ENCODE data around the gene C3. TPM values are rescaled to one million over a fixed set of nuclear protein-coding genes. Genes with fewer than 3 reads are reported as not detected.

C3 gene
- total and polyA plus RNA-seq, 2 of the 13 experiments (the other 11 are each of a cell fraction or from before 2014, with no cell fraction given): 1,455 to 6,272 TPM

- TF ChIP-seq, protein P1, sequence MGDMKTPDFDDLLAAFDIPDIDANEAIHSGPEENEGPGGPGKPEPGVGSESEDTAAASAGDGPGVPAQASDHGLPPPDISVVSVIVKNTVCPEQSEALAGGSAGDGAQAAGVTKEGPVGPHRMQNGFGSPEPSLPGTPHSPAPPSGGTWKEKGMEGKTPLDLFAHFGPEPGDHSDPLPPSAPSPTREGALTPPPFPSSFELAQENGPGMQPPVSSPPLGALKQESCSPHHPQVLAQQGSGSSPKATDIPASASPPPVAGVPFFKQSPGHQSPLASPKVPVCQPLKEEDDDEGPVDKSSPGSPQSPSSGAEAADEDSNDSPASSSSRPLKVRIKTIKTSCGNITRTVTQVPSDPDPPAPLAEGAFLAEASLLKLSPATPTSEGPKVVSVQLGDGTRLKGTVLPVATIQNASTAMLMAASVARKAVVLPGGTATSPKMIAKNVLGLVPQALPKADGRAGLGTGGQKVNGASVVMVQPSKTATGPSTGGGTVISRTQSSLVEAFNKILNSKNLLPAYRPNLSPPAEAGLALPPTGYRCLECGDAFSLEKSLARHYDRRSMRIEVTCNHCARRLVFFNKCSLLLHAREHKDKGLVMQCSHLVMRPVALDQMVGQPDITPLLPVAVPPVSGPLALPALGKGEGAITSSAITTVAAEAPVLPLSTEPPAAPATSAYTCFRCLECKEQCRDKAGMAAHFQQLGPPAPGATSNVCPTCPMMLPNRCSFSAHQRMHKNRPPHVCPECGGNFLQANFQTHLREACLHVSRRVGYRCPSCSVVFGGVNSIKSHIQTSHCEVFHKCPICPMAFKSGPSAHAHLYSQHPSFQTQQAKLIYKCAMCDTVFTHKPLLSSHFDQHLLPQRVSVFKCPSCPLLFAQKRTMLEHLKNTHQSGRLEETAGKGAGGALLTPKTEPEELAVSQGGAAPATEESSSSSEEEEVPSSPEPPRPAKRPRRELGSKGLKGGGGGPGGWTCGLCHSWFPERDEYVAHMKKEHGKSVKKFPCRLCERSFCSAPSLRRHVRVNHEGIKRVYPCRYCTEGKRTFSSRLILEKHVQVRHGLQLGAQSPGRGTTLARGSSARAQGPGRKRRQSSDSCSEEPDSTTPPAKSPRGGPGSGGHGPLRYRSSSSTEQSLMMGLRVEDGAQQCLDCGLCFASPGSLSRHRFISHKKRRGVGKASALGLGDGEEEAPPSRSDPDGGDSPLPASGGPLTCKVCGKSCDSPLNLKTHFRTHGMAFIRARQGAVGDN (CRISPR knock-in tag; IDR thresholded peaks at IDR 0.05): peak; percentile 94
- TF ChIP-seq MEF2D (CRISPR knock-in tag; IDR thresholded peaks at IDR 0.05): no peak; the same call in none of the 2 replicates
- 0 out of 2 replicates have a peak, but pooled peaks have one; percentile 39 for TF ChIP-seq PHF8 (CRISPR knock-in tag; IDR thresholded peaks at IDR 0.05)
- no peak for TF ChIP-seq ZFYVE20 (CRISPR knock-in tag; IDR thresholded peaks at IDR 0.05; ENCODE audit: borderline replicate concordance, low read depth)
- no peak; the same call in none of the 2 replicates for TF ChIP-seq KLF12 (CRISPR knock-in tag; IDR thresholded peaks at IDR 0.05; ENCODE audit: borderline replicate concordance)
- 0 out of 2 replicates have a peak, but pooled peaks have one; percentile 9 for TF ChIP-seq CSRNP1 (CRISPR knock-in tag; IDR thresholded peaks at IDR 0.05)
- no peak for TF ChIP-seq KDM1A (CRISPR knock-in tag; IDR thresholded peaks at IDR 0.05)
- 0 out of 2 replicates have a peak, but pooled peaks have one; percentile 40 for TF ChIP-seq HES4 (CRISPR knock-in tag; IDR thresholded peaks at IDR 0.05; ENCODE audit: borderline replicate concordance)
- no peak for TF ChIP-seq ZNF562 (CRISPR knock-in tag; IDR thresholded peaks at IDR 0.05; ENCODE audit: borderline replicate concordance)
- TF ChIP-seq ZIK1 (CRISPR knock-in tag; IDR thresholded peaks at IDR 0.05; ENCODE audit: borderline replicate concordance, low read depth): no peak
- no peak for TF ChIP-seq ELF4 (CRISPR knock-in tag; IDR thresholded peaks at IDR 0.05; ENCODE audit: borderline replicate concordance)
- TF ChIP-seq SKI (IDR thresholded peaks at IDR 0.05; ENCODE audit: partially characterized antibody): peak; percentile 22
- TF ChIP-seq PAF1 (CRISPR knock-in tag; IDR thresholded peaks at IDR 0.05): no peak
- TF ChIP-seq ZMYM2 (CRISPR knock-in tag; IDR thresholded peaks at IDR 0.05): peak; percentile 72; the same call in 1 of the 2 replicates
- no peak for TF ChIP-seq SIX1 (CRISPR knock-in tag; IDR thresholded peaks at IDR 0.05; ENCODE audit: borderline replicate concordance)
- peak; percentile 78 for TF ChIP-seq THRA (CRISPR knock-in tag; IDR thresholded peaks at IDR 0.05; ENCODE audit: borderline replicate concordance)
Observed at GRCh38 chr19:6753178-6754031, 33.0 kb upstream of the C3 start (continued).
